Dendritic cell treated with granulocyte-macrophage colony-stimulating factor and Interleukin-4, amounts not matched to agents 40 ng/mL and 50 ng/mL, for 4 days (primary cell): Measurements from ENCODE around the gene TNFSF12.

Source experiments
- H3K27ac Mint-ChIP-seq: one replicate; pipeline ENCODE4 v1.8.0; 2022; ENCODE audit warnings: mild to moderate bottlenecking, mixed read lengths
- H3K27me3 Mint-ChIP-seq: one replicate; pipeline ENCODE4 v1.8.0; 2022; ENCODE audit warnings: mild to moderate bottlenecking, mixed read lengths
- H3K36me3 Mint-ChIP-seq: one replicate; pipeline ENCODE4 v1.8.0; 2022; ENCODE audit warnings: low read depth, mixed read lengths
- H3K4me1 Mint-ChIP-seq: one replicate; pipeline ENCODE4 v1.8.0; 2022; ENCODE audit warnings: low read depth, mixed read lengths
- H3K4me3 Mint-ChIP-seq: one replicate; pipeline ENCODE4 v1.8.0; 2022; ENCODE audit warnings: mild to moderate bottlenecking, moderate library complexity, mixed read lengths
- H3K9me3 Mint-ChIP-seq: one replicate; pipeline ENCODE4 v1.8.0; 2022; ENCODE audit warnings: mixed read lengths
- intact Hi-C: fragments of 100-400 bp; cut with micrococcal nuclease; formaldehyde crosslinking; loops from one replicate; pipeline ENCODE4 v1.15.0; 2022

The TNFSF12 gene

DNA sequence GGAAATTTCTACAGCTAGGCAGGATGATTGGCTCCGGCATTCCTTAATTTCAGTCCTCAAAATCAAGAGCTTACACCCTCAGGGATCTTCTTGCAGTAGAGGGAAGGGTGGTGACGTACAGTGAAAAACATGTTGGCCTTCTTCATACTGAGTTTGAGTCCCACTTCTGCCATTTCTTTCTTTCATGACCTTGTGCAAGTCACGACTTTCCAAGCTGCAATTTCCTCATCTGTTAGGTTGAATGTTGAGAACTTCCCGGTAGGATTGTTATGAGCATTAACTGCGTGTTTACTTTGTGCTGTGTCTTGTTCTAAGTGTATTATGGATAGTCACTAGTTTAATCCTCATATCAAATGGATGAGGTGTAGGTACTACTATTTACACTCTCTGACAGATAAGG, 20.7 kb downstream of the TNFSF12 start:
- peak overlapping the region; percentile 95 for H3K27ac Mint-ChIP-seq
- H3K4me1 Mint-ChIP-seq: peaks cover 60% of the 10 kb centered on the region
- no peak overlapping the region for H3K4me3 Mint-ChIP-seq
- H3K36me3 Mint-ChIP-seq: peaks cover 100% of the 10 kb centered on the region
- intact Hi-C loops: no loop called here
- no peaks in the 10 kb centered on the region for H3K27me3 Mint-ChIP-seq
- no peaks in the 10 kb centered on the region for H3K9me3 Mint-ChIP-seq

DNA sequence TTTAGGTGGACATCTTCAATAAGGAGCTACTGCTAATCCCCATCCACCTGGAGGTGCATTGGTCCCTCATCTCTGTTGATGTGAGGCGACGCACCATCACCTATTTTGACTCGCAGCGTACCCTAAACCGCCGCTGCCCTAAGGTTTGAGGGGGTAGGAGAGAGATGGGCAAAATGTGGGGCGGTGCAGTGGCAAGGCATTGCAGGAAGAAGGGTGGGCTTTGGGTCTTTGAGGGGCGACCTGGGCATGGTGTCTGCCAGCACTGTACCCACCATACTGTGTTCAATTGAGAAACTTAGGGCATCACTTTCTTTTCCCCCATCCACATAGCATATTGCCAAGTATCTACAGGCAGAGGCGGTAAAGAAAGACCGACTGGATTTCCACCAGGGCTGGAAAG, 21.5 kb downstream of the TNFSF12 start:
- Mint-ChIP-seq H3K36me3 (peaks cover 100% of the 10 kb centered on the region), H3K27ac (peak overlapping the region; percentile 95), H3K4me3 (no peak overlapping the region), H3K4me1 (peaks cover 61% of the 10 kb centered on the region), H3K9me3 (no peaks in the 10 kb centered on the region), H3K27me3 (no peaks in the 10 kb centered on the region)
- intact Hi-C loops: loop anchor here (5.0 kb wide), 1 partner anchor 117 kb away; the partner anchor contains the start of genes TP53 and WRAP53

- H3K9me3 Mint-ChIP-seq: no peaks in the 10 kb centered on the region
- no peaks in the 10 kb centered on the region for H3K27me3 Mint-ChIP-seq
- intact Hi-C loops: loop anchor here (1.0 to 5.0 kb wide), 2 partner anchors 11 to 115 kb away; partner anchors contain the start of genes SENP3, TP53 and WRAP53
- peaks cover 80% of the 10 kb centered on the region for H3K4me1 Mint-ChIP-seq
- peak overlapping the region; percentile 85 for H3K4me3 Mint-ChIP-seq
- H3K27ac Mint-ChIP-seq: peak overlapping the region; percentile 95
- H3K36me3 Mint-ChIP-seq: peaks cover 100% of the 10 kb centered on the region
Measured at GRCh38 chr17:7572338-7572587, 23.4 kb downstream of the TNFSF12 start.

- H3K9me3 Mint-ChIP-seq: no peaks in the 10 kb centered on the region
- H3K27ac Mint-ChIP-seq: peak overlapping the region; percentile 95
- intact Hi-C loops: loop anchor here (1.0 to 5.0 kb wide), 2 partner anchors 11 to 115 kb away; partner anchors contain the start of genes SENP3, TP53 and WRAP53
- H3K36me3 Mint-ChIP-seq: peaks cover 100% of the 10 kb centered on the region
- H3K27me3 Mint-ChIP-seq: no peaks in the 10 kb centered on the region
- H3K4me1 Mint-ChIP-seq: peaks cover 80% of the 10 kb centered on the region
- H3K4me3 Mint-ChIP-seq: peak overlapping the region; percentile 85
Measured at GRCh38 chr17:7572588-7573323, 23.9 kb downstream of the TNFSF12 start.

- Mint-ChIP-seq H3K9me3 (no peaks in the 10 kb centered on the region), H3K27me3 (no peaks in the 10 kb centered on the region), H3K4me1 (peaks cover 85% of the 10 kb centered on the region), H3K36me3 (peaks cover 100% of the 10 kb centered on the region), H3K27ac (peak overlapping the region; percentile 95), H3K4me3 (peak overlapping the region; percentile 85)
- intact Hi-C loops: loop anchor here (5.0 kb wide), 1 partner anchor 114 kb away; the partner anchor contains the start of genes TP53 and WRAP53
Measured at GRCh38 chr17:7573324-7574080, 24.6 kb downstream of the TNFSF12 start.

GRCh38 chr17:7574176-7574953, 25.5 kb downstream of the TNFSF12 start:
- intact Hi-C loops: loop anchor here (5.0 kb wide), 1 partner anchor 113 kb away; the partner anchor contains the start of genes TP53 and WRAP53
- Mint-ChIP-seq H3K36me3 (peaks cover 100% of the 10 kb centered on the region), H3K4me3 (peak overlapping the region; percentile 85), H3K27me3 (no peaks in the 10 kb centered on the region), H3K27ac (peak overlapping the region; percentile 95), H3K9me3 (no peaks in the 10 kb centered on the region), H3K4me1 (peaks cover 84% of the 10 kb centered on the region)

GRCh38 chr17:7575481-7575883, 26.6 kb downstream of the TNFSF12 start:
- Mint-ChIP-seq H3K4me1 (peaks cover 73% of the 10 kb centered on the region), H3K27ac (peak overlapping the region; percentile 92), H3K27me3 (no peaks in the 10 kb centered on the region), H3K4me3 (peak overlapping the region; percentile 85), H3K9me3 (no peaks in the 10 kb centered on the region), H3K36me3 (peaks cover 100% of the 10 kb centered on the region)
- intact Hi-C loops: no loop called here

- no peaks in the 10 kb centered on the region for H3K9me3 Mint-ChIP-seq
- no peaks in the 10 kb centered on the region for H3K27me3 Mint-ChIP-seq
- H3K4me3 Mint-ChIP-seq: peak overlapping the region; percentile 26
- intact Hi-C loops: no loop called here
- H3K36me3 Mint-ChIP-seq: peaks cover 100% of the 10 kb centered on the region
- peaks cover 73% of the 10 kb centered on the region for H3K4me1 Mint-ChIP-seq
- H3K27ac Mint-ChIP-seq: peak overlapping the region; percentile 92
Measured at GRCh38 chr17:7575959-7576358, 27.1 kb downstream of the TNFSF12 start.

DNA sequence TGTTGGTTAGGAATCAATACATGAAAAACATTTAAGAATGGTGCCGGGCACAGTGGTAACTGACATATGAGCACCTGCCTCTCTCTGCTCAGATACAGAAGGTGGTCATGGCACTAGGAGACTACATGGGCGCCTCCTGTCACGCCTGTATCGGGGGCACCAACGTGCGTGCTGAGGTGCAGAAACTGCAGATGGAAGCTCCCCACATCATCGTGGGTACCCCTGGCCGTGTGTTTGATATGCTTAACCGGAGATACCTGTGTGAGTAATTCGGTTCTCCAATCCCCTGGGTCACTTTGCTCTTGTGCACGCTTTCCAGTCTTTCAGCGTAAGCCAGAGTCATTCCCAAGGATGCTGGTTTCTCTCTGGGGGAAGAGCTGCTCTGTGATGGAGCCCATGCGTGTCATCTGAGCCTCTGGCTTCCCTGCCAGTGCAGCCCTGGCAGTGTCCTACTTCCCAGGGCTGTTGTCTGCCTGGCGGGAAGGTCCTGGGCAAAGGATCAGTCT, 27.6 kb downstream of the TNFSF12 start:
- Mint-ChIP-seq H3K27me3 (no peaks in the 10 kb centered on the region), H3K9me3 (no peaks in the 10 kb centered on the region), H3K4me3 (peak overlapping the region; percentile 30), H3K4me1 (peaks cover 73% of the 10 kb centered on the region), H3K36me3 (peaks cover 100% of the 10 kb centered on the region), H3K27ac (peak overlapping the region; percentile 92)
- intact Hi-C loops: no loop called here

DNA sequence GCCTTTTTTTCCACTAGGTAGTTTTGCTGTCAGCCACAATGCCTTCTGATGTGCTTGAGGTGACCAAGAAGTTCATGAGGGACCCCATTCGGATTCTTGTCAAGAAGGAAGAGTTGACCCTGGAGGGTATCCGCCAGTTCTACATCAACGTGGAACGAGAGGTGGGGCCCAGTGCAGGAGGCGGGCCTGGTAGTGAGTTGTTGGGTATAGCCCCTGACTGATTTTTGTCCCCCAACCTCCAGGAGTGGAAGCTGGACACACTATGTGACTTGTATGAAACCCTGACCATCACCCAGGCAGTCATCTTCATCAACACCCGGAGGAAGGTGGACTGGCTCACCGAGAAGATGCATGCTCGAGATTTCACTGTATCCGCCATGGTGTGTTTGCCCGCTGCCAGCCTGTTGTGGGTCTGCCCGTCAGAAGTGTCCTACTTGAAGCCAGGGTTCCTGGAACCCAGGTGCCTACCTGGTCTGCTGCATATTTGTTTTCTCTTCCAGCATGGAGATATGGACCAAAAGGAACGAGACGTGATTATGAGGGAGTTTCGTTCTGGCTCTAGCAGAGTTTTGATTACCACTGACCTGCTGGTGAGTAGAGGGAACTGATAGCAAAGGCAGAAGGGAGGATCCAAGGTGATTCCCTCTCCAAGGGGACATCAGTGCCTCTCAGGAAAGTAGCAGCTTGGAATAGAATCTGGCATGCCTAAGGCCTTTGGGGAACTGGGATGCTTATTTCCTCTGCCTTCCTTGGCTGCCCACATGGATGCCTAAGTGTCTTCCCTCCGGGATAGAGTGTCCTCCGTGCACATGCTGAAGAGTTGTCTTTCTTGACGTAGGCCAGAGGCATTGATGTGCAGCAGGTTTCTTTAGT, 28.7 kb downstream of the TNFSF12 start:
- H3K36me3 Mint-ChIP-seq: peaks cover 100% of the 10 kb centered on the region
- peaks cover 76% of the 10 kb centered on the region for H3K4me1 Mint-ChIP-seq
- H3K4me3 Mint-ChIP-seq: peak overlapping the region; percentile 97
- peak overlapping the region; percentile 92 for H3K27ac Mint-ChIP-seq
- intact Hi-C loops: no loop called here
- no peaks in the 10 kb centered on the region for H3K27me3 Mint-ChIP-seq
- no peaks in the 10 kb centered on the region for H3K9me3 Mint-ChIP-seq

GRCh38 chr17:7579001-7579833, 30.4 kb downstream of the TNFSF12 start, which contains the start of gene CD68:
TSS of gene CD68 (plus strand) at chr17:7579638. CDS start at chr17:7579678, 40 bp downstream.
- H3K4me3 Mint-ChIP-seq: peak within 1 kb of the TSS; percentile 97
- H3K4me1 Mint-ChIP-seq: peaks cover 82% of the 10 kb centered on the region
- intact Hi-C loops: no loop called here
- H3K27me3 Mint-ChIP-seq: no peaks in the 10 kb centered on the region
- H3K36me3 Mint-ChIP-seq: peaks cover 100% of the 10 kb centered on the region
- H3K27ac Mint-ChIP-seq: peak within 1 kb of the TSS; percentile 92
- H3K9me3 Mint-ChIP-seq: no peaks in the 10 kb centered on the region
